Measurements from ENCODE around the gene KLHL29. TPM values are rescaled to one million over a fixed set of nuclear protein-coding genes. Genes with fewer than 3 reads are reported as not detected.

The KLHL29 gene
- polyA plus RNA-seq, 1 of the 3 experiments (the other 2 are of a cell fraction), result 4.6 TPM

GRCh38 chr2:23379220-23379695, 5.7 kb upstream of the KLHL29 start:
- Histone ChIP-seq H3K4me3 (ENCODE audit: low read depth in 2 of 2, low read length in 1 of 2) (no peak overlapping the region), H3K36me3 (replicated peaks in 1 of 2; ENCODE audit: control insufficient read depth in 1 of 2, insufficient read depth in 2 of 2, low read length in 1 of 2) (no peaks in the 10 kb centered on the region), H3F3A (replicated peaks; ENCODE audit: insufficient read depth) (no peaks in the 10 kb centered on the region), H3K9me2 (no peaks in the 10 kb centered on the region), H4K20me1 (ENCODE audit: insufficient read depth) (no peaks in the 10 kb centered on the region), H3K27me3 (ENCODE audit: insufficient read depth) (no peaks in the 10 kb centered on the region), H3K4me2 (no peak overlapping the region), H3K9ac (no peak overlapping the region), H3K27ac (ENCODE audit: low read depth in 2 of 2, low read length in 1 of 2) (no peak overlapping the region), H2AFZ (ENCODE audit: low read depth) (no peak overlapping the region), H3K4me1 (ENCODE audit: control insufficient read depth in 1 of 2, insufficient read depth in 2 of 2, low read depth in 1 of 2, low read length in 1 of 2) (peaks cover 8 to 9% of the 10 kb centered on the region in 2 experiments; a peak in 2 of 4 replicates), H3K9me3 (no peaks in the 10 kb centered on the region), H3K79me2 (ENCODE audit: insufficient read depth) (no peaks in the 10 kb centered on the region)
- POLR2A ChIA-PET, result interaction anchor here (0.7 kb wide), 1 partner anchor 9 kb away, joined by 3 read pairs; no protein-coding TSS in a partner anchor
- 63% methylated on average over 5 of the region's 7 CpGs for WGBS (ENCODE audit: low lambda C conversion rate)
- no peak for DNase-seq
- CTCF ChIA-PET, result no interaction called here
- TF ChIP-seq POLR2AphosphoS5 (IDR thresholded peaks at IDR 0.05; ENCODE audit: low read depth, low read length) (no peak), CHD2 (IDR thresholded peaks at IDR 0.05; ENCODE audit: low read length, partially characterized antibody) (no peak), FOXM1 (IDR thresholded peaks at IDR 0.05; ENCODE audit: low read depth) (no peak), TCF12 (IDR thresholded peaks at IDR 0.05) (no peak), ZBTB33 (IDR thresholded peaks at IDR 0.05; ENCODE audit: borderline replicate concordance, low read depth) (no peak), MAX (IDR thresholded peaks at IDR 0.05; ENCODE audit: low read depth) (no peak), EZH2phosphoT487 (IDR thresholded peaks at IDR 0.05; ENCODE audit: borderline replicate concordance, low read depth) (no peak), EP300 (IDR thresholded peaks at IDR 0.05; ENCODE audit: borderline replicate concordance in 1 of 2, low read depth in 1 of 2, low read length in 1 of 2) (no peak), MXI1 (IDR thresholded peaks at IDR 0.05; ENCODE audit: low read depth, low read length) (no peak), ELF1 (IDR thresholded peaks at IDR 0.05) (no peak), JUND (IDR thresholded peaks at IDR 0.05) (no peak), NRF1 (IDR thresholded peaks at IDR 0.05; ENCODE audit: low read depth, low read length) (no peak), IRF3 (IDR thresholded peaks at IDR 0.05; ENCODE audit: low read depth, low read length) (no peak), RCOR1 (IDR thresholded peaks at IDR 0.05; ENCODE audit: low read length) (no peak), RFX5 (IDR thresholded peaks at IDR 0.05; ENCODE audit: low read length) (no peak), GATA2 (CRISPR knock-in tag; IDR thresholded peaks at IDR 0.05) (no peak), TAF1 (IDR thresholded peaks at IDR 0.05; ENCODE audit: borderline replicate concordance, low read depth, low read length) (no peak), SMC3 (IDR thresholded peaks at IDR 0.05; ENCODE audit: low read depth, low read length) (no peak)

Data from SK-N-SH (cell line).